ENCODE data around the gene ASAP2.

GRCh38 chr2:9230881-9231280, 24.3 kb downstream of the ASAP2 start:
- TF ChIP-seq CTCF (conservative IDR thresholded peaks at IDR 0.05 in 1 of 2, IDR thresholded peaks at IDR 0.05 in 1 of 2; ENCODE audit: extremely low read depth in 1 of 2, insufficient read depth in 1 of 2, low read depth in 1 of 2, low read length in 2 of 2) (no peak), EZH2 (IDR thresholded peaks at IDR 0.05; ENCODE audit: borderline replicate concordance, low read length) (no peak)
